HG03025 (cell line): ENCODE data around the gene ANKS1A.
"Not testable (repeated sequence)": the region's sequence is repeated elsewhere in the genome, so short reads cannot be mapped to it uniquely, and the experiment has no call there.

Experiments used
- ATAC-seq: cut with Tn5 transposase; IDR thresholded peaks from one replicate; pipeline ENCODE4 v1.9.1; 2021; ENCODE audit warnings: mild to moderate bottlenecking, moderate library complexity; ENCODE audit not compliant: unreplicated experiment, low FRiP score

The ANKS1A gene

GRCh38 chr6:35089216-35089934 lies 200.3 kb downstream of the ANKS1A start:
- ATAC-seq = no peak

- no peak for ATAC-seq
These were observed 201.0 kb downstream of the ANKS1A start for GRCh38 chr6:35089935-35090505.

DNA sequence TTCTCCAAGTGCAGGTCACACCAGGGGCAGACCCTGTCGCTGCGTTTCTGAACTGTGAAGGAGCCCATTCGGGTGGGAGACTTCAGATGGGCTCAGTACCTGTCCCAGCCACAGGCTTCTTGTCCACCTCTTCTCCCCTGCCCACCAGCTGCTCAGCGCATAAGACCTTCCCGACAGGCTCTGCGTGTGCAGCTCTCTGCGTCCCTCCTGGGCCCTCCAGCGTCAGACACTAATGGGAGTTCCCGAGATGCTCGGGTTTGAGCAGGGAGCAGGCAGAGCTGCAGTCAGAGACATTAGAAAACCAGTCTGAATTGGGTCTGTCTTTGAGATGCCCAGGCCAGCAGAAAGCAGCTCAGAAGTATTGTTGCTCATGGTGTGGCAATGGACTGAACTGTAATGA lies 201.7 kb downstream of the ANKS1A start:
- ATAC-seq = no peak

DNA sequence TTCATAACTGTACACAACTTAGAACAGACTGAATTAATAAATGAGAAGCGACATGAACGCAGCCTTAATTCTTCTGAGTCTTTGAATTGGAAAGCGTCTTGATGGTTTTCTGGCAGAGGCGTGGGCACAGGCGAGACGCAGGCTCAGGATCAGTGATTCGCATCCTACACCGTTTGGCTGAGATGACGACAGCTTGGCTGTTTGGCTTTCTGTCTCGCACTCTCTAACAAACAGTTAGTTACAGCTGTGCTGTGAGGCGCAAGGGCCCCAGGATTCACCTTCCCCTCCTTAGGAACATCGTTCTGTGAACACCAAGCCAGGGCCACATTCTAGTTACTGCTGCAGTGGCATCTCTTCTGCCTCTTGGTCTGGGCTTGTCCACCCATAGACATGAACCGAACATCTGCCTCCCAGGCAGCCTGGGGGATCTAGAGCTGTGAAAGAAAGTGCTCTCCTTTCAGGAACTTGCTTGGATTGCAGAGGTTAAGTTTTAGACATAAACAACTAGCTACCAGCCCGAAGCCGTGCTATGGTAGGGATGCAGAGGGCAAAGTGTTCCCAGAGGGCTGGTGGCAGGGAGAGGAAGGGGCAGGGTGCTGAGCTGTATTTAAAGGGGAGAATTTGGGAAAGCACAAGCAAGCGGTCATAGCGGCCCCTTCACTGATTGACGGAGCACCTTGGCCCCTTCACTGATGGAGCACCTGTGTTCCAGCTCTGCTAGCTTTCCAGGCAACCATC lies 202.5 kb downstream of the ANKS1A start:
- ATAC-seq = no peak

DNA sequence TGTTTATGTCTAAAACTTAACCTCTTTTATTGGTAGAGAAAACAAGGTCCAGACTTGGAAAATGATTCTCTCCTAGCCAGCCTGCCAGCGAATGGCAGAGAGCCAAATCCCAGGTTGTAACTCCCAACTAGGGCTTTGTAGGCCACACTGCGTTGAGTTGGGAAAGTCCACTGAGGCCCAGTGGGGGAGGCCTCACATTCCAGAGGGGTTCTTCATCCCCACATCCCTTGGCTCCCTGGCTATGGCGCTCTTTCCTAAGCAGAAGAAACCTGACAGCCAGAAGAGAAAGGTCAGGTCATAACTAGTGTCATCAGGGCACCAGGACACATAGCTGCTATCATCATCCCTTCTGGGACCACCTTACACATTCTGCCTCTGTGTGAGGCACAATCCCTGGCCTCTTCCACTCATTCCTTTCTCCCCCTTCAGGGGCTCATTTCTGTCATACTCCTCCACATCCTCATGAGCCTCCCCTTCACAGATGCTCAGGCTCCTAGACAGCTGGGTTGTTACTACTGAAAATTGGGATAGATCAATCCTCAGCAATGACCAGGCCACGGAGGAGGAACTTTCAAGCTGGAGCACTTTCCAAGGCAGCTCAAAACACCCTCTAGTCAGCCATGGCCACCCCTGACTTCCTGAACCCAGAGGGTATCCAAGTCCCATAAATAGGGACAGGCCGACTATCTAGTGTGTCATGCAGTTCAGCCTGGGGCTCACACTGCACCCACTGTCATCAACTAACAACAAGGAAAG lies 203.5 kb downstream of the ANKS1A start:
- ATAC-seq = no peak

DNA sequence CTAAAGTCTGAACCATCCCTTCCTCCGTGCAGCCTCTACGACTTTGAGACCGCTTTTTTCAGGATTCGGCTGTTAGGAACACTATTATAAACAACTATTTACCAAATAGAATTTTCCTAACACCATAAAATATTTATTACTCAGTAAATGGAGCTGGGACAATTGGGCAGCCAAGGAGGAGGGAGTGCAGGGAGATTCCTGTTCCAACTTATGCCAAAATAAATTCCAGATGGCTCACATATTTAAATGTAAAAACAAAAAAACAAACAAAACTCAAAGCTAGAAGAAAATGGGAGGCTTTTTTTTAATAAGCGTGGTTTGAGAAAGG lies 204.0 kb downstream of the ANKS1A start:
- ATAC-seq = no peak

GRCh38 chr6:35093783-35094182 lies 204.7 kb downstream of the ANKS1A start:
- ATAC-seq = no peak

DNA sequence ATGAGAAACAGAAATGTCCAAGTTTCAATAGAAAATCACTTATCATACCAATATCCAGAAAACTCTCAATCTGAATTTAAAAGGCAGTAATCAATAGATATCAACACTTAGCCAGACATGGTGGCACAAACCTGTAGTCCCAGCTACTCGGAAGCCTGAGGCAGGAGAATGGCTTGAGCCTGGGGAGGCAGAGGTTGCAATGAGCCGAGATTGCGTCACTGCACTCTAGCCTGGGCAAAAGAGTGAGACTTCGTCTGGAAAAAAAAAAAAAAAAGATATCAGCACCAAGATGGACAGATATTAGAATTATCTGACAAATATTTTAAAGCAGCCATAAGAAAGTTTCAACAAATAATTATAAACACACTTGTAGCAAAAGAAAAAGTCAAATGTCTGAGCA lies 205.1 kb downstream of the ANKS1A start:
- ATAC-seq = no peak

GRCh38 chr6:35096129-35096862 lies 207.2 kb downstream of the ANKS1A start:
- no peak for ATAC-seq

DNA sequence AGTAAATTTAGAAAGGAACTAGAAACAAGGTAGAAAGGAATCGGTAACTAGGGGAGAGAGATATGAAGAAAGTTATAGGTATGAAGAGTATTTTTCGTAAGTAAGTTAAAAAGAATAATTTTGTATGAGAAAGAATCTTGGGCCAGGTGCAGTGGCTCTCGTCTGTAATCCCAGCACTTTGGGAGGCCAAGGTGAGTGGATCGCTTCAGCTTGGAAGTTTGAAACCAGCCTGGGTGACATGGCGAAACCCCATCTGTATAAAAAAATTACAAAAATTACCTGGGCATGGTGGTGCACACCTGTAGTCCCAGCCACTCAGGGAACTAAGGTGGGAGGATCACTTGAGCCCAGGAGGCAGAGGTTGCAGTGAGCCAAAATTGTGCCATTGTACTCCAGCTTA lies 210.1 kb downstream of the ANKS1A start:
- ATAC-seq = no peak

DNA sequence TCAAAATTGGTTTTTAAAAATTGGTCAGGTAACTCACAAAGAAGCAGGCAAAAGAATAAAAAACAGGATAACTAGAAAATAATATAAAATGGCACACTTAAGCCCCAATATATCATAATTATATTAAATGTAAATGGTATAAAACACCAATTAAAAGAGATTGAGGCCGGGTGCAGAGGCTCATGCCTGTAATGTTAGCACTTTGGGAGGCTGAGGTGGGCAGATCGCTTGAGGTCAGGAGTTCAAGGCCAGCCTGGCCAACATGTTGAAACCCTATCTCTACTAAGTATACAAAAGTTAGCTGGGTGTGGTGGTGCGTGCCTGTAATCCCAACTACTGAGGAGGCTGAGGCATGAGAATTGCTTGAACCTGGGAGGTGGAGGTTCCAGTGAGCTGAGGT lies 216.0 kb downstream of the ANKS1A start:
- ATAC-seq = no peak

- ATAC-seq = not testable (repeated sequence)
These were observed 217.0 kb downstream of the ANKS1A start for GRCh38 chr6:35106061-35106460.

DNA sequence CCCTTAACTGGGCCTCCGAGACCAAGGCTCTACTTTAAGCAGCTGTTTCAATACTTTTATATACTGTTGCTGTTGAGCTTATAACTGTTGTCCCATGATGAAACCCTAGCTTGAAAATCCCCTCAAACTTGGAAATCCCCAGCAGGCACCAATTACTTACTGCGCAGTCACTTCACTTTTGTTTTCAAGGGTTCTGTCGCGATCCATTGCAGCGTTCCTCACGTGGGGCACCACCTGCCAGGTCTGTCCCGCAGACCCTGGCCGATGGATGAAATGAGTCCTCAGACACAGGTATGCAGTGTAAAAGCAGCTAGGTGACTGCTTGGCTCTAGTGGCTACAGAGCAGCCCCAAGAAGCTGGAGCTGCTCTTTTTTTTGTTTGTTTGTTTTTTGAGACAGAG lies 218.2 kb downstream of the ANKS1A start:
- not testable (repeated sequence) for ATAC-seq

DNA sequence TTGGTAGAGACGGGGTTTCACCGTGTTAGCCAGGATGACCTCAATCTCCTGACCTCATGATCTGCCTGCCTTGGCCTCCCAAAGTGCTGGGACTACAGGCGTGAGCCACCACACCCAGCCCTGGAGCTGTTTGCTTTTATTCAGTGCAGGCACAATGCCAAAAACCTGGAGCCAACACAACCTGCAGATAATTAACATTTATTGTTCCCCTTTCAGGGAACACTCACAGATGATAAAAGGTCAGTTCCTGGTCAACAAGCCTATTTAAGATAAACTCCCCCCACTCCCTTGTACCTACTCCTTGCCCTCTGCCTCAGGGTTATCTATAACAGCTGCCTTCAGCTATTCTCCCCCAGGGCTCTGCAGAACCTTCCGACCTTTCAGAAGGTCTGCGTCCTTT lies 218.7 kb downstream of the ANKS1A start:
- not testable (repeated sequence) for ATAC-seq

GRCh38 chr6:35108309-35108885 lies 219.3 kb downstream of the ANKS1A start:
- ATAC-seq = no peak

- no peak for ATAC-seq
These were observed 231.7 kb downstream of the ANKS1A start for GRCh38 chr6:35120746-35121145.

- ATAC-seq = no peak
These were observed 235.3 kb downstream of the ANKS1A start for GRCh38 chr6:35124356-35124755.

GRCh38 chr6:35128042-35128441 lies 239.0 kb downstream of the ANKS1A start:
- ATAC-seq = no peak

DNA sequence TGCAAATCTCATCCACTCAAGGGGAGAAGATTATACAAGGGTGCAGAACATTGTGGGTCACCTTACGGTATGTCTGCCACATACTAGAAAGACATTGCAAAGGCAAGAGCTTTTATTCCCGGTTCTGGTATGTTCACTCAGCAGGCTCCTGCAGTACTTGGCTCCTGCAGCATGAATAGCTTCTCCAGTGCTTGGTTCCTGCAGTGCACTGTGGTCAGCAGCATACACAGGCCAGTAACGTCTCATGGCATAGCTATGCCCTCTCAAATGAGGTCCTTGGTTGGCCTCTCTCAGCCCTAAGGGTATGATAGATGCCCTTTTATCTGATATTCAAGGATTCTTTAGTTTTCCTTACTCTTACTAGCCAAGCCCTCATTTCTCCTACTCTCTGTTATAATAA lies 239.4 kb downstream of the ANKS1A start:
- no peak for ATAC-seq

DNA sequence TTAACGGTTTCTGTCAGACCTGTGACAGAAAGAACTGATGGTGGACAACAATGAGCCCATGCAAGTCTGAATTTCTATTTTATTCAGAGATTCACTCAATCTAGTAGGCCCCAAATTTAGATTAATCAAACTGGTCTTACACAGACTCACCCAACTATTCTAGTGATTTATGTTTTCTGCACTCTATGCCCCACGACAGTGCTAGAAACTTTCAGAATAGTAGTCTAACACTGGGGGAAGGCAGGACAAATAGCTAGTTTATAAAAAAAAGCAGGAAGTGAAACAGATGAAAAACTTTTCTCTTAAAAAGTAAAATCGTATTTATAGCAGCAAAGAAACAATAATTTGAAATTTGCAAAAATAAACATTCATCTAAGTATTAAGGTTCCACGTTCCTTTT lies 247.1 kb downstream of the ANKS1A start:
- ATAC-seq = no peak
